HepG2 (cell line): ENCODE results near the gene PSD4. TPM values are rescaled to one million over a fixed set of nuclear protein-coding genes. Genes with fewer than 3 reads are reported as not detected.

Source experiments
- ATAC-seq: fragments of 200-7000 bp; cut with Tn5 transposase; 3 replicates; pipeline ENCODE4 v1.9.1; 2020; ENCODE audit warnings: mild to moderate bottlenecking, moderate library complexity
- BruUV-seq: library from RNA; stranded (reverse); fragments of 400-500 nt; replicated peaks from 2 replicates; lab custom pipeline; 2021; lab: Mats Ljungman, UMichigan
- CTCF ChIA-PET: fragments of 300-600 bp; formaldehyde crosslinking; extraction: SDS; loops from one replicate; lab custom pipeline; 2021; ENCODE audit warnings: low total read pairs, inconsistent platforms, low intra/inter-chr PET ratio; lab: Yijun Ruan, JAX
- POLR2A ChIA-PET: fragments of 350-600 bp; sonication (Branson Sonifier 250); formaldehyde crosslinking; loops from one replicate; lab custom pipeline; 2020; ENCODE audit warnings: antibody characterized with exemption, inconsistent platforms; lab: Yijun Ruan, JAX
- DNase-seq: peaks from one replicate; pipeline ENCODE4 v3.0.0-alpha.2; 2015; ENCODE audit warnings: low spot score
- FAIRE-seq: peaks from 3 replicates; lab custom pipeline; 2011; peaks lifted over from hg19 to GRCh38; lab: Jason Lieb, UNC
- H2AFZ ChIP-seq: one replicate; pipeline ENCODE4 v1.6.1; 2011; ENCODE audit warnings: low read length, inconsistent platforms
- H3K27ac ChIP-seq: fragments of 300-600 bp; 3 replicates; pipeline ENCODE4 v1.8.0; 2011; ENCODE audit warnings: mixed run types, mild to moderate bottlenecking, mixed read lengths, low read length, inconsistent platforms; ENCODE audit not compliant: insufficient read depth; ENCODE audit errors: extremely low read length
- H3K27me3 ChIP-seq, 2 experiments: fragments of 200-600 bp in 1 of 2; 2 replicates in 1 of 2; 3 replicates in 1 of 2; pipeline versions ENCODE4 v1.6.0 to v1.8.0; 2011; ENCODE audit warnings: low read length in 2 of 2, mild to moderate bottlenecking in 2 of 2, moderate library complexity in 2 of 2, inconsistent platforms in 1 of 2; ENCODE audit not compliant: insufficient read depth in 2 of 2, control insufficient read depth in 1 of 2
- H3K36me3 ChIP-seq, 2 experiments: fragments of 200-600 bp in 1 of 2; replicated peaks in 1 of 2; 2 replicates in 1 of 2; 3 replicates in 1 of 2; pipeline versions ENCODE4 v1.5.1 to v1.8.0; 2011; ENCODE audit warnings: low read length in 2 of 2, inconsistent platforms in 1 of 2; ENCODE audit not compliant: insufficient read depth in 2 of 2, control insufficient read depth in 1 of 2
- H3K4me1 ChIP-seq: 2 replicates; pipeline ENCODE4 v1.5.1; 2012; ENCODE audit warnings: low read length, inconsistent platforms; ENCODE audit not compliant: insufficient read depth
- H3K4me2 ChIP-seq: 2 replicates; pipeline ENCODE4 v1.6.0; 2011; ENCODE audit warnings: low read depth, low read length, inconsistent platforms
- H3K4me3 ChIP-seq, 3 experiments: fragments of 200-600 bp in 1 of 3; sonication (generic), shearing (Covaris generic) in 1 of 3; replicated peaks in 1 of 3; 2 replicates each; pipeline ENCODE4 v1.5.1; 2011 to 2016; ENCODE audit warnings: low read length in 3 of 3, inconsistent platforms in 2 of 3, low read depth in 2 of 3, mild to moderate bottlenecking in 2 of 3, control low read depth in 1 of 3, mixed read lengths in 1 of 3; ENCODE audit not compliant: insufficient read depth in 1 of 3
- H3K79me2 ChIP-seq: one replicate; pipeline ENCODE4 v1.6.1; 2011; ENCODE audit warnings: low read length, inconsistent platforms; ENCODE audit not compliant: insufficient read depth
- H3K9ac ChIP-seq: 2 replicates; pipeline ENCODE4 v1.6.0; 2011; ENCODE audit warnings: mild to moderate bottlenecking, low read depth, low read length, inconsistent platforms; ENCODE audit not compliant: insufficient read depth
- H3K9me3 ChIP-seq: 2 replicates; pipeline ENCODE4 v1.5.1; 2012; ENCODE audit warnings: mild to moderate bottlenecking, low read length
- H4K20me1 ChIP-seq: 2 replicates; pipeline ENCODE4 v1.6.0; 2011; ENCODE audit warnings: inconsistent platforms, mild to moderate bottlenecking, low read length, moderate library complexity; ENCODE audit not compliant: insufficient read depth
- CREB1 ChIP-seq, 2 experiments: fragments of 450-650 bp in 1 of 2; IDR thresholded peaks; 2 replicates each; pipeline ENCODE4 v1.6.1; 2016 to 2017; ENCODE audit warnings: control low read depth in 1 of 2, mild to moderate bottlenecking in 1 of 2, missing compliant biosample characterization in 1 of 2, missing genetic modification characterization in 1 of 2
- ZNF772 ChIP-seq: sonication (generic); formaldehyde crosslinking; IDR thresholded peaks from 2 replicates; pipeline ENCODE4 v1.5.0; 2020; ENCODE audit warnings: mild to moderate bottlenecking, missing genetic modification reagents
- ZNF839 ChIP-seq: sonication (generic); formaldehyde crosslinking; IDR thresholded peaks from 2 replicates; pipeline ENCODE4 v1.4.0; 2020; ENCODE audit warnings: missing genetic modification reagents, mild to moderate bottlenecking, borderline replicate concordance
- WGBS: methylation state at CpG from one replicate; pipeline ENCODE4 v1.1.6; 2017; ENCODE audit warnings: low lambda C conversion rate; 5-methylcytosine and 5-hydroxymethylcytosine counted together
- in situ Hi-C: cut with HindIII; loops from 2 replicates; pipeline ENCODE4 v1.10.0; 2017; ENCODE audit warnings: low pct_unique_long_range_greater_than_20kb; ENCODE audit not compliant: extremely low pct_ligation_motif_present
- intact Hi-C: fragments of 100-400 bp; cut with micrococcal nuclease; formaldehyde crosslinking; loops from one replicate; pipeline ENCODE4 v1.10.0; 2022; ENCODE audit not compliant: unreplicated experiment
- polyA plus RNA-seq, 8 experiments: library from polyadenylated mRNA; depleted of rRNA in 3 of 8; stranded (reverse) in 7 of 8; unstranded in 1 of 8; fragments of >200 nt; fragmentation: Illumina TruSeq in 4 of 8; extraction: Trizol in 4 of 8; gene quantifications; 2 replicates each; pipeline versions ENCODE4 v1.2.1 to v1.2.3, GENCODE V29; 2011 to 2016; ENCODE audit warnings: low read depth in 4 of 8, missing spikeins in 1 of 8, mixed read lengths in 1 of 8; ENCODE audit not compliant: insufficient read depth in 1 of 8
- total RNA-seq, 5 experiments: library from RNA; depleted of rRNA; stranded (reverse); fragments of >200 nt; fragmentation: Illumina TruSeq; extraction: Trizol; gene quantifications; 2 replicates each; pipeline ENCODE4 v1.2.3, GENCODE V29; 2016; ENCODE audit warnings: low read depth in 1 of 5
- TF ChIP-seq, protein P1 (sequence below): sonication (generic); formaldehyde crosslinking; IDR thresholded peaks from 2 replicates; pipeline ENCODE4 v1.5.1; 2020; ENCODE audit warnings: mild to moderate bottlenecking, missing genetic modification reagents, moderate library complexity

PSD4 gene
- total and polyA plus RNA-seq, 2 of the 13 experiments (the other 11 are each of a cell fraction or from before 2014, with no cell fraction given): 5.8 to 9.4 TPM

DNA sequence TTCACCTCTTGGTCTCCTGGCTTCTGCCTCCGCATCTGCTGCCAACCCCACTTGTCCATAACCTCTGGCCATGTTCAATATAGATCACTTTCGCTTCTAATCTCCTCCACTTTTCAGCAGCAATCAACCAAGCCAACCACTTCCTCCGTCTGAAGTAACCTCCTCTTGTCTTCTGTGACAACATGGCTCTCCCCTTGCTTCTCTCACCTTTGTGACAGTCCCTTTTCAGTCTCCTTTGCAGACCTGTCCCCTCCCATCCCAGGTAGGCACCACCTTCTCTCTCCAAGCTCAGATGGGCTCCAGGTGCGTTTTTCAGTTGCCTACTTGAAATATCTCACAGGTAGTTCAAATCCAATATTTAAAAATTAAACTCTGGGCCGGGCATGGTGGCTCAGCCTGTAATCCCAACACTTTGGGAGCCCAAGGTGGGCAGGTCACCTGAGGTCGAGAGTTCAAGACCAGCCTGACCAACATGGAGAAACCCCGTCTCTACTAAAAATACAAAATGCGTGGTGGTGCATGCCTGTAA lies 4.7 kb upstream of the PSD4 start (continued):
- TF ChIP-seq CREB1 (IDR thresholded peaks at IDR 0.05) (no peak), CREB1 (CRISPR knock-in tag; IDR thresholded peaks at IDR 0.05) (no peak), ZNF772 (CRISPR knock-in tag) (peak; percentile 36; the same call in 1 of the 2 replicates)

DNA sequence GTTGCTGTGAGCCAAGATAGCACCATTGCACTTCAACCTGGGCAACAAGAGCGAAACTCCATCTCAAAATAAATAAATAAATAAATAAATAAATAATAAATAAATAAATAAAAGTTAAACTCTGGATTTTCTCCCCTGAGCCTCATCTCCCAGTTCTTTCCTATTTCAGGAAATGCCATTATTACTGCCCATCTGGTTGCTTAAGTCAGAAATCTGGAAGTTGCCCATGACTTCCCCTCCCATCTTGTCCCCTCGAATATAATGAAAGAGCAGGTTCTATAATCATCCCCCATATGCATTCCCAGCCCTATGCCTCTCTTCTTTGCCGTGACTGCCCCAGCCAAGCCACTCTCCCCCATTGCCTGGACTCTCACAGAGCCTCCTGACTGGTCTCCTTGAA lies 4.2 kb upstream of the PSD4 start:
- no peaks in the 10 kb centered on the region for H3K79me2 ChIP-seq
- in situ Hi-C loops: no loop called here
- TF ChIP-seq, protein P1, sequence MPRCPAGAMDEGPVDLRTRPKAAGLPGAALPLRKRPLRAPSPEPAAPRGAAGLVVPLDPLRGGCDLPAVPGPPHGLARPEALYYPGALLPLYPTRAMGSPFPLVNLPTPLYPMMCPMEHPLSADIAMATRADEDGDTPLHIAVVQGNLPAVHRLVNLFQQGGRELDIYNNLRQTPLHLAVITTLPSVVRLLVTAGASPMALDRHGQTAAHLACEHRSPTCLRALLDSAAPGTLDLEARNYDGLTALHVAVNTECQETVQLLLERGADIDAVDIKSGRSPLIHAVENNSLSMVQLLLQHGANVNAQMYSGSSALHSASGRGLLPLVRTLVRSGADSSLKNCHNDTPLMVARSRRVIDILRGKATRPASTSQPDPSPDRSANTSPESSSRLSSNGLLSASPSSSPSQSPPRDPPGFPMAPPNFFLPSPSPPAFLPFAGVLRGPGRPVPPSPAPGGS (CRISPR knock-in tag): 0 out of 2 replicates have a peak, but pooled peaks have one; percentile 27
- no peak for TF ChIP-seq ZNF839 (CRISPR knock-in tag)

More for the DNA sequence above, 4.2 kb upstream of the PSD4 start:
- POLR2A ChIA-PET: no interaction called here
- no peak for FAIRE-seq
- Histone ChIP-seq H3K4me2 (no peak overlapping the region), H2AFZ (no peak overlapping the region), H3K4me3 (no peak overlapping the region), H4K20me1 (no peaks in the 10 kb centered on the region), H3K9me3 (no peaks in the 10 kb centered on the region), H3K4me1 (peaks cover 84% of the 10 kb centered on the region), H3K36me3 (no peaks in the 10 kb centered on the region), H3K27ac (no peak overlapping the region), H3K27me3 (no peaks in the 10 kb centered on the region; a peak in 2 of 5 replicates), H3K9ac (no peak overlapping the region)
- BruUV-seq: no TSS peak
- no peak for ATAC-seq
- CTCF ChIA-PET: no interaction called here
- intact Hi-C loops: no loop called here
- 90% methylated on average over 3 of the region's 3 CpGs for WGBS
- no peak for DNase-seq
